AG09309 (cell line): Measurements from ENCODE around the gene ATP10A.
A peak's percentile ranks its signal among the peaks of the same experiment; 100 is the strongest.

Experiments used
- DNase-seq: peaks from one replicate; pipeline ENCODE4 v3.0.0-alpha.2; 2010; ENCODE audit warnings: low read depth
- H3K4me3 ChIP-seq: 2 replicates; pipeline ENCODE4 v1.5.1; 2011; ENCODE audit warnings: mild to moderate bottlenecking, low read depth, low read length, moderate library complexity; ENCODE audit not compliant: control insufficient read depth
- CTCF ChIP-seq: IDR thresholded peaks from 2 replicates; pipeline ENCODE4 v1.5.1; 2011; ENCODE audit warnings: mild to moderate bottlenecking, low read depth, low read length, inconsistent platforms; ENCODE audit not compliant: insufficient read depth, control insufficient read depth; ENCODE audit errors: missing control alignments

ATP10A gene, protein sequence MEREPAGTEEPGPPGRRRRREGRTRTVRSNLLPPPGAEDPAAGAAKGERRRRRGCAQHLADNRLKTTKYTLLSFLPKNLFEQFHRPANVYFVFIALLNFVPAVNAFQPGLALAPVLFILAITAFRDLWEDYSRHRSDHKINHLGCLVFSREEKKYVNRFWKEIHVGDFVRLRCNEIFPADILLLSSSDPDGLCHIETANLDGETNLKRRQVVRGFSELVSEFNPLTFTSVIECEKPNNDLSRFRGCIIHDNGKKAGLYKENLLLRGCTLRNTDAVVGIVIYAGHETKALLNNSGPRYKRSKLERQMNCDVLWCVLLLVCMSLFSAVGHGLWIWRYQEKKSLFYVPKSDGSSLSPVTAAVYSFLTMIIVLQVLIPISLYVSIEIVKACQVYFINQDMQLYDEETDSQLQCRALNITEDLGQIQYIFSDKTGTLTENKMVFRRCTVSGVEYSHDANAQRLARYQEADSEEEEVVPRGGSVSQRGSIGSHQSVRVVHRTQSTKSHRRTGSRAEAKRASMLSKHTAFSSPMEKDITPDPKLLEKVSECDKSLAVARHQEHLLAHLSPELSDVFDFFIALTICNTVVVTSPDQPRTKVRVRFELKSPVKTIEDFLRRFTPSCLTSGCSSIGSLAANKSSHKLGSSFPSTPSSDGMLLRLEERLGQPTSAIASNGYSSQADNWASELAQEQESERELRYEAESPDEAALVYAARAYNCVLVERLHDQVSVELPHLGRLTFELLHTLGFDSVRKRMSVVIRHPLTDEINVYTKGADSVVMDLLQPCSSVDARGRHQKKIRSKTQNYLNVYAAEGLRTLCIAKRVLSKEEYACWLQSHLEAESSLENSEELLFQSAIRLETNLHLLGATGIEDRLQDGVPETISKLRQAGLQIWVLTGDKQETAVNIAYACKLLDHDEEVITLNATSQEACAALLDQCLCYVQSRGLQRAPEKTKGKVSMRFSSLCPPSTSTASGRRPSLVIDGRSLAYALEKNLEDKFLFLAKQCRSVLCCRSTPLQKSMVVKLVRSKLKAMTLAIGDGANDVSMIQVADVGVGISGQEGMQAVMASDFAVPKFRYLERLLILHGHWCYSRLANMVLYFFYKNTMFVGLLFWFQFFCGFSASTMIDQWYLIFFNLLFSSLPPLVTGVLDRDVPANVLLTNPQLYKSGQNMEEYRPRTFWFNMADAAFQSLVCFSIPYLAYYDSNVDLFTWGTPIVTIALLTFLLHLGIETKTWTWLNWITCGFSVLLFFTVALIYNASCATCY (N-terminal part only)

DNA sequence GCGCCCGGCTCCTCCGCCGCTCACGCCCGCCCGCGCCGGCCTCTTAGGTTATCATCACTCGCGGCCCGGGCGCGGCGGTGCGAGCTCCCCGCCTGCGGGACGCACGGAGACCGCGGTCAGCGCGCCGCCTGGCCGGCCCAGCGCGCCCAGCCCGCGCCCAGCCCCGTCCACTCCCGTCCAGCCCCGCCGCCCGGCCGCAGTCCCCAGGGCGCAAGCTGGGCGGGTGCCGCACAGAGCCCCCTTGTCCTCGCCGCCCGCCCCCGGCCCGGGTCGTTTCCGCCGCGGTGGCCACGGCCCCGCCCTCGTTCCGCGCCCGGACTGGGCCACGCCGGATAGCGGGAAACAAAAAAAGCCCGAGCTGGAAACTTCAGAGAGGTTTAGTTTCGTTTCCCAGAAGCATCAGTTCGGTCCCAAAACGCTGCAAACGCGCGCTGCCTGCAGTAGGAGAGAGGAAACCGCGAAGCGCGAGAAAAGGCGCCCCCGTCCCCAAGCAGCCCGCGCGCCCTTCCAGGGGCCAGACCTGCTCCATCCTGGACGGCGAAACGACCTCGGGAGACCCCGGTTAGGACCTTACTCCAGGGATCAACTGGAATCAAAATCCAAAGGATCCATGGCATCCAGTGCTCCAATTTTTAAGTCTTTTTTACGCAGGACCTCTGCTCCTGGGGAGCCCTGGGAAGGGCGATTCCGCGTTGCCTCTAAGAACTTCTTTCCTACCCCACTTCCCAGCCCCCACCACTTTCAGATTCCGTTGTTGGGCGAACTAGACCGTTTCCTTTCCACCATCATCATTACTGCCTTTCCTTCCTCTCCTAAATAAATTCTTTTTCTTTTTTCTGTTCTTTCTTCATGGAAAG is at the start of gene ATP10A:
TSS of gene ATP10A (minus strand) at position 217 of the 857 bp plus-strand sequence. CDS start 231 bp downstream, outside the sequence.
- H3K4me3 ChIP-seq: peak within 1 kb of the TSS; percentile 85
- no peak for TF ChIP-seq CTCF
- no peak for DNase-seq

DNA sequence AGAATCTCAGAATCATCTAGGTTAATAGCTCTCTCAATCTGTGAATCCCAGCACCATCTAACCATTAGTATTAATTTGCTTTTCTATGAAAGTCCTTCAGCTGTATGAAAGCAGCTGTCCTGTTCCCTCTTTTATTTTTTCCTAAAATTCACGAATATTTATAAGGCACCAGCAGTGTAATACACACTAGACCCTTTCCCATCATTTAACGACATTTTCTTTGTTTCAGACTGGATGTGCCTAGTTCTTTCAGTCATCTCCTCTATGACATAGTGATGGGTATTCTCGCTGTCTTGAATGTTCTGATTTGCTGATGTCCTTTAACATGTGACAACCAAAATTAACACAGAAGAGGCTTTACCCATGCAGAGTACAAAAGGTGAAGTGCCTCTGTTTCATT is 48.9 kb upstream of the ATP10A start:
- DNase-seq: no peak
- no peak for TF ChIP-seq CTCF
- H3K4me3 ChIP-seq: no peak overlapping the region

- TF ChIP-seq CTCF: no peak
- H3K4me3 ChIP-seq: no peak overlapping the region
These were observed 47.7 kb upstream of the ATP10A start for GRCh38 chr15:25910832-25911231.

DNA sequence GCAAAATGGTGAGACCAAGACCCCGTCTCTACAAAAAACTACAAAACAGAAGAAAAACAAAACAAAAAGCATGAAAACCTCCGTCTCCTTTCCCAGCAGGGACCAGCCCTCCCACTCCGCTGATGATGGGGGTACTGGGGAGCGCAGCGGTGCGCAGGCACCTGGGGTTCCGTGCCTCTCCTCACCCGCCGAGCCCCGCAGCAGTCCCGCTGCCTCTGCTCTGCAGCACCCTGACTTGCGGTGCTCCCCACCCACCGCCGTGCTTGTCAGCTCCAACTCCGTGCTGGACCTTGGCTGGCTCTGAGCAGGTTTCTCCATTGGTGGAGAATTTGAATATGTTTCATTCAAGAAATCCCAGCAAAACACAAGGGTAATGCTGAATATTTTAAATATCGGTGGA is 46.7 kb upstream of the ATP10A start:
- no peak for DNase-seq
- no peak for TF ChIP-seq CTCF
- no peak overlapping the region for H3K4me3 ChIP-seq

More at GRCh38 chr15:25910832-25911231, 47.7 kb upstream of the ATP10A start:
- DNase-seq: no peak

- DNase-seq: no peak
- H3K4me3 ChIP-seq: no peak overlapping the region
- no peak for TF ChIP-seq CTCF
These were observed 46.2 kb upstream of the ATP10A start for GRCh38 chr15:25909325-25909724.
